HEK293T (cell line): ENCODE data around the gene DIAPH3.
"Not testable (repeated sequence)": the region's sequence is repeated elsewhere in the genome, so short reads cannot be mapped to it uniquely, and the experiment has no call there.

ENCODE experiments used
- FOXA1 ChIP-seq: fragments of 450-650 bp; IDR thresholded peaks from 2 replicates; pipeline ENCODE4 v1.6.1; 2016; ENCODE audit warnings: mild to moderate bottlenecking
- NFRKB ChIP-seq: fragments of 450-650 bp; IDR thresholded peaks from 2 replicates; pipeline ENCODE4 v1.6.1; 2016; ENCODE audit warnings: mild to moderate bottlenecking, moderate library complexity
- TARDBP ChIP-seq: fragments of 450-650 bp; IDR thresholded peaks from 2 replicates; pipeline ENCODE4 v1.6.1; 2016

DNA sequence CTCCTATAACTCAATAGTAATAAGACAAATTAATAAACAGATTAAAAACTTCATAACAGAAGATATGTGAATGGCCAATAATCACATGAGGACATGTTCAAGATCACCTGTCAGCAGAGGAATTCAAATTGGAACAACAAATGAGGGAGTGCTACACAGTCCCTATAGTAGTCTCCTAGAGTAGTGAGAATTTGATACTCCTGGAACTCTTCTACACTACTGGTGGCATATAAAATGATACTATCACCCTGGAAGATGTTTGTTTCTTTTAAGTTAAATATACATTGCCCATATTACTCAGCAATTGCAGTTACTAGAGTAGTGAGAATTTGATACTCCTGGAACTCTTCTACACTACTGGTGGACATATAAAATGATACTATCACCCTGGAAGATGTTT is 115.4 kb downstream of the DIAPH3 start:
- not testable (repeated sequence) for TF ChIP-seq TARDBP, NFRKB, FOXA1
